OCI-LY7 (cell line): ENCODE results near the gene TBC1D9B. TPM values are rescaled to one million over a fixed set of nuclear protein-coding genes. Genes with fewer than 3 reads are reported as not detected.

Experiments
- BruUV-seq: library from RNA; stranded (reverse); fragments of 400-500 nt; replicated peaks from 2 replicates; lab custom pipeline; 2021; lab: Mats Ljungman, UMichigan
- CTCF ChIA-PET: fragments of 300-600 bp; sonication (Branson Sonifier 250); formaldehyde crosslinking; loops from one replicate; lab custom pipeline; 2022; ENCODE audit warnings: antibody characterized with exemption; ENCODE audit not compliant: unreplicated experiment; lab: Charles Lee
- POLR2A ChIA-PET: fragments of 300-600 bp; sonication (Branson Sonifier 250); formaldehyde crosslinking; loops from one replicate; lab custom pipeline; 2022; ENCODE audit warnings: antibody characterized with exemption; lab: Charles Lee
- DNase-seq: peaks from one replicate; pipeline ENCODE4 v3.0.0-alpha.2; 2015; ENCODE audit warnings: low spot score
- H2AFZ ChIP-seq: fragments of 200-600 bp; sonication (generic), shearing (Covaris generic); 2 replicates; pipeline ENCODE4 v1.6.1; 2014; ENCODE audit warnings: mild to moderate bottlenecking, antibody characterized with exemption, low read length, moderate library complexity
- H3K27ac ChIP-seq: fragments of 200-600 bp; sonication (generic); 2 replicates; pipeline ENCODE4 v1.5.1; 2014; ENCODE audit warnings: mixed run types, low read depth, mild to moderate bottlenecking, moderate library complexity, low read length, inconsistent platforms; ENCODE audit not compliant: poor library complexity, severe bottlenecking
- H3K36me3 ChIP-seq: fragments of 200-600 bp; sonication (generic); 2 replicates; pipeline ENCODE4 v1.6.1; 2014; ENCODE audit warnings: mild to moderate bottlenecking, antibody characterized with exemption, low read length, moderate library complexity, mixed read lengths; ENCODE audit not compliant: insufficient read depth
- H3K4me1 ChIP-seq: fragments of 200-600 bp; sonication (generic); 2 replicates; pipeline ENCODE4 v1.5.1; 2014; ENCODE audit warnings: mild to moderate bottlenecking, low read length; ENCODE audit not compliant: insufficient read depth, poor library complexity, severe bottlenecking
- H3K4me2 ChIP-seq: fragments of 200-600 bp; sonication (generic); 2 replicates; pipeline ENCODE4 v1.6.1; 2014; ENCODE audit warnings: mild to moderate bottlenecking, low read length
- H3K4me3 ChIP-seq: fragments of 200-600 bp; sonication (generic); 2 replicates; pipeline ENCODE4 v1.5.1; 2014; ENCODE audit warnings: mild to moderate bottlenecking, low read depth, low read length; ENCODE audit not compliant: poor library complexity, severe bottlenecking
- H3K79me2 ChIP-seq: fragments of 200-600 bp; sonication (generic); 2 replicates; pipeline ENCODE4 v1.6.1; 2016; ENCODE audit warnings: low read depth, mild to moderate bottlenecking, low read length, moderate library complexity, mixed read lengths; ENCODE audit not compliant: insufficient read depth
- H3K9me2 ChIP-seq: fragments of 200-600 bp; sonication (generic); 2 replicates; pipeline ENCODE4 v1.6.1; 2016; ENCODE audit warnings: mild to moderate bottlenecking, low read length, mixed read lengths; ENCODE audit not compliant: insufficient read depth
- H3K9me3 ChIP-seq: fragments of 200-600 bp; sonication (generic); 2 replicates; pipeline ENCODE4 v1.6.1; 2014; ENCODE audit warnings: mild to moderate bottlenecking, mixed run types, low read length, mixed read lengths
- H4K20me1 ChIP-seq: fragments of 200-600 bp; sonication (generic); 2 replicates; pipeline ENCODE4 v1.6.1; 2014; ENCODE audit warnings: mild to moderate bottlenecking, antibody characterized with exemption, low read length, moderate library complexity, mixed read lengths; ENCODE audit not compliant: insufficient read depth
- EZH2phosphoT487 ChIP-seq: fragments of 200-600 bp; sonication (generic); IDR thresholded peaks from 2 replicates; pipeline ENCODE4 v1.6.1; 2018; ENCODE audit warnings: low read depth, borderline replicate concordance, mild to moderate bottlenecking, mixed run types, antibody characterized with exemption, low read length, moderate library complexity, mixed read lengths
- intact Hi-C: fragments of 100-400 bp; cut with micrococcal nuclease; formaldehyde crosslinking; loops from one replicate; pipeline ENCODE4 v1.10.0; 2022; ENCODE audit not compliant: unreplicated experiment
- total RNA-seq, 2 experiments: library from RNA; depleted of rRNA in 1 of 2; stranded (reverse); fragments of >200 nt in 1 of 2; shearing (Covaris generic) in 1 of 2; gene quantifications; 2 replicates each; pipeline ENCODE4 v1.2.3, GENCODE V29; 2014 to 2022
- TF ChIP-seq, protein P1 (sequence below): fragments of 200-600 bp; sonication (generic); conservative IDR thresholded peaks from 2 replicates; pipeline ENCODE4 v1.5.1; 2014; ENCODE audit warnings: mild to moderate bottlenecking, antibody characterized with exemption, low read length, moderate library complexity, mixed read lengths

TBC1D9B gene
- total RNA-seq, 2 experiments from 2014 or later: 52.2 to 106 TPM

GRCh38 chr5:179880066-179880650 lies 27.5 kb downstream of the TBC1D9B start:
- Histone ChIP-seq H3K79me2 (no peaks in the 10 kb centered on the region), H3K36me3 (peaks cover 70% of the 10 kb centered on the region), H3K4me3 (no peak overlapping the region), H3K9me3 (peaks cover 27% of the 10 kb centered on the region), H3K27ac (no peak overlapping the region), H3K4me2 (no peak overlapping the region), H4K20me1 (no peaks in the 10 kb centered on the region), H3K9me2 (no peaks in the 10 kb centered on the region), H3K4me1 (no peaks in the 10 kb centered on the region), H2AFZ (no peak overlapping the region)
- no peak for DNase-seq
- no TSS peak for BruUV-seq
- intact Hi-C loops: no loop called here
- POLR2A ChIA-PET: no interaction called here
- TF ChIP-seq, protein P1, sequence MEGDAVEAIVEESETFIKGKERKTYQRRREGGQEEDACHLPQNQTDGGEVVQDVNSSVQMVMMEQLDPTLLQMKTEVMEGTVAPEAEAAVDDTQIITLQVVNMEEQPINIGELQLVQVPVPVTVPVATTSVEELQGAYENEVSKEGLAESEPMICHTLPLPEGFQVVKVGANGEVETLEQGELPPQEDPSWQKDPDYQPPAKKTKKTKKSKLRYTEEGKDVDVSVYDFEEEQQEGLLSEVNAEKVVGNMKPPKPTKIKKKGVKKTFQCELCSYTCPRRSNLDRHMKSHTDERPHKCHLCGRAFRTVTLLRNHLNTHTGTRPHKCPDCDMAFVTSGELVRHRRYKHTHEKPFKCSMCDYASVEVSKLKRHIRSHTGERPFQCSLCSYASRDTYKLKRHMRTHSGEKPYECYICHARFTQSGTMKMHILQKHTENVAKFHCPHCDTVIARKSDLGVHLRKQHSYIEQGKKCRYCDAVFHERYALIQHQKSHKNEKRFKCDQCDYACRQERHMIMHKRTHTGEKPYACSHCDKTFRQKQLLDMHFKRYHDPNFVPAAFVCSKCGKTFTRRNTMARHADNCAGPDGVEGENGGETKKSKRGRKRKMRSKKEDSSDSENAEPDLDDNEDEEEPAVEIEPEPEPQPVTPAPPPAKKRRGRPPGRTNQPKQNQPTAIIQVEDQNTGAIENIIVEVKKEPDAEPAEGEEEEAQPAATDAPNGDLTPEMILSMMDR: no peak
- no peak for TF ChIP-seq EZH2phosphoT487
- CTCF ChIA-PET: no interaction called here

DNA sequence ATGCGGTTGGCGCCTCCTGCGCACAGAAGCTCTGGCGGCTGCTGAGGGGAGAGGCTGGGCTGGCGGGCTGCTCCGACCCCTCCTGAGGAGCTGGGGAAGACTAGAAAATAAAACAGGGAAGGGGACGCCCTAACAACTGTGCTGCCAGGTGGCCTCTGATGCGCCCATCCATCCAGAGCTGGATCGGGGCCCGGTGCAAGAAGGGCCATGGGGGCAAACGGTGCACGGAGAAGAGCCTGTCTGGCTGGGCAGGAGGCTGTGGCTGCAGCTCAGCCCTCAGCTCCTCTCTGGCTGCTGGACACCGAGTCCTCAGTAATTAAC lies 28.0 kb downstream of the TBC1D9B start:
- peaks cover 23% of the 10 kb centered on the region for H3K9me3 ChIP-seq
- ChIA-PET CTCF (no interaction called here), POLR2A (no interaction called here)
- H3K4me2 ChIP-seq: no peak overlapping the region
- no peak for DNase-seq
- no peak overlapping the region for H2AFZ ChIP-seq
- TF ChIP-seq EZH2phosphoT487: no peak
- TF ChIP-seq, protein P1: no peak
- H3K9me2 ChIP-seq: no peaks in the 10 kb centered on the region
- peaks cover 70% of the 10 kb centered on the region for H3K36me3 ChIP-seq
- no peaks in the 10 kb centered on the region for H4K20me1 ChIP-seq
- H3K27ac ChIP-seq: no peak overlapping the region
- no peaks in the 10 kb centered on the region for H3K4me1 ChIP-seq
- H3K79me2 ChIP-seq: no peaks in the 10 kb centered on the region
- intact Hi-C loops: no loop called here
- no TSS peak for BruUV-seq
- H3K4me3 ChIP-seq: no peak overlapping the region

- ChIA-PET POLR2A (interaction anchor here (1.0 kb wide), 1 partner anchor 27 kb away, joined by 3 read pairs; no protein-coding TSS in a partner anchor), CTCF (no interaction called here)
- Histone ChIP-seq H3K27ac (no peak overlapping the region), H3K4me2 (no peak overlapping the region), H3K4me3 (no peak overlapping the region), H4K20me1 (no peaks in the 10 kb centered on the region), H3K9me3 (peaks cover 20% of the 10 kb centered on the region), H3K4me1 (no peaks in the 10 kb centered on the region), H3K9me2 (no peaks in the 10 kb centered on the region), H2AFZ (no peak overlapping the region), H3K79me2 (no peaks in the 10 kb centered on the region), H3K36me3 (peaks cover 70% of the 10 kb centered on the region)
- BruUV-seq: no TSS peak
- no peak for DNase-seq
- intact Hi-C loops: no loop called here
- TF ChIP-seq EZH2phosphoT487: no peak
- TF ChIP-seq, protein P1: no peak
Observed at GRCh38 chr5:179879003-179879689, 28.6 kb downstream of the TBC1D9B start.
